T1000 (cell line): ENCODE measurements around the gene FOCAD.

Source experiments
- DNase-seq: peaks from one replicate; lab custom pipeline; 2025; ENCODE audit warnings: mixed read lengths; lab: John Stamatoyannopoulos, UW

Gene FOCAD

DNA sequence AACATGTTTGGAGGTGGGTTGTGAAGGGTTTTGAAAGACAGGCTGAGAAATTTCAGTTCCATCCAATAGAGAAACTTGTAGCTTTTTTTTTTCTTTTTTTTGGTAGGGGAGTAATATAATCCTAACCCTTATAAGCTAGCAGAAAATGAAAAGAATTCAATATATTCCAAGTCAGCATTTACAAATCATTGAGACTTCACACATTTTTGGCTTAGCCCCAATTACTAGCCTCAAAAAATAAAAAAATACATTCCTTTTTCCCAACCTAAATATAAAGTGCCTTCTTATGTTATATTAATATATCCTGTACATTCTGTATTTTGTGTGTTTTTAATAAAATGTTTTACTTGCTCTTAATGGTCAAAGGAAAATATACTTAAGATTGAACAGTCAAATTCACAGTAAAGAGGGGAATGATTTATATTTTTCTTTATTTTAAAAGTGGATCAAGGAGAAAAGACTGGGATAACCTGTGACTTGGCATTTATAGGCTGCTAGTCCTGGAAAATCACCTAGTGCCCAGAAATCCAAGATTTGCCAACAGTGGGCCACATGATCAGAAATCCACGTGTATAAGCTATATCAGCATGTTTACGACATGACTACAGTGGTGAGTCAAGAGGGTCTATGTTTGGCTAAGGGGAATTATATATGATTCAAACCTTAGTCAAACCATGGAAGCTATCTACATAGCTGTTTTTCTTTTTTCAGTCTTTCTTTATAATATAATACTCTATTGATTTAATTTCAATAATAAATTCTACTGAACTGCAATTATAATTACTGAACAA, 332.8 kb downstream of the FOCAD start:
- DNase-seq = no peak

DNA sequence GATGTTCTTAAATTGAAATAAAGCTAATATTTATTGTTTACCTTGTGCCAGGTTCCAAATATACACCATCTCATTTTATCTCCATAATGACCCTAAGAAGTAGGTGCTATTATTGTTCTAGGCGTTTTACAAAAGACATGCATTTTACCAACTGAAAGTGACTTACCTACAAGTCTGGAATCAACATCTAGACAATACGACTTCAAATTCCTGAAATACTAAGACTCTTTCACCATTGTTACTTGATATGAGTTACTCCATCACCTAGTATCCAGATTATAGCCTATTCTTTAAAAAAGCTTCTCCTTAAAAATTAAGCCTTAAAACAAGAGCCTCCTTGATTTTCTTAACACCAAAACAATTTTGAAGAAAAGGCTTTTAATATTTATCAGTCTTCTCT, 334.1 kb downstream of the FOCAD start:
- no peak for DNase-seq

- DNase-seq = no peak
These were observed 339.8 kb downstream of the FOCAD start for GRCh38 chr9:21023861-21024260.

- no peak for DNase-seq
These were observed 343.2 kb downstream of the FOCAD start for GRCh38 chr9:21027295-21027694.

DNA sequence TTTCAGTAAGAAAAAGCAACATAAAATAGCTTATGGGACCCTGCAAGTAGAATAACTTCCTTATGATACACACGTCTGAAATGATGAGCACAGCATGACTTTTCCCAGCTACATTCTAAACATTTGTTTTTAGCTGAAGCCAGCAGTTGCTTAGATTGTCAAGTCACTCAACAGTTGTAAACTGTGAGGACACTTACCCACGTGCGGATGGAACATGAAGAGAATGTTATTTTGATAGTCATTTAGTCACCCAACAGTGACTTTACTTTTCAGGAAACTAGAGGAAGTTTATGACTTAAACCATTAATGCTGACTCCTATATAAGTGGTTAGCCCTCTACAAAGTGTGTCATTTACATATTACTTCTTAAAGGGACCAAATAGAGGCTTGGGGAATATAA, 344.4 kb downstream of the FOCAD start:
- DNase-seq = no peak

GRCh38 chr9:21029661-21030060, 345.6 kb downstream of the FOCAD start:
- DNase-seq = no peak

DNA sequence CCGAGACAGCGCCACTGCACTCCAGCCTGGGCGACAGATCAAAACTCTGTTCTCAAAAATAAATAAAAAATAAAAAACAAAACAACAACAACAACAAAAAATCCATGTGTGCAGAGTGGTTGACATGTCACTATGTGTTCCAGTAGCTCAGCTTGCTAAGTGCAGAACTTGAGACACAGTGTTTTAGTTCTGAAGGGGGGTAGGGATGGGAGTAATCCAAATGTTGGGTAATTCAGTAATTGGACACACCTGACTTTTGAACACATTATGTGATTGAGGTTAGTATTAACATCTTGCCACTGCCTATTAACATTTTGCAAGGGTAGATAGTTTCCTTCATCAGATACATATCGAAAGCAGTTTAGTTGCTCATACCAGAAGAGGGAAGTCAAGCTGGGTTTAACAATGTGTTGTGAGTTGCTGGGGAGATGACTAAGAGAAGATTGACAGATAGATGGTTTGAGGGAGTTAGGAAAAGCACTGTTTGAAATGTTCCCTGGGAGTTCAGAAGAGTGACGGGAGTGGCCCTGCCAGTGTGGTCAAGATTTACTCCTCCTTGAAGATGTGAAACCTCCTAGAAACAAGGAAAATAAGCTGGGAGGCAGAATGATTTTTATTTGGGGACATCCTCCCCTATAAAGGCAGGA, 346.5 kb downstream of the FOCAD start:
- DNase-seq = no peak

DNA sequence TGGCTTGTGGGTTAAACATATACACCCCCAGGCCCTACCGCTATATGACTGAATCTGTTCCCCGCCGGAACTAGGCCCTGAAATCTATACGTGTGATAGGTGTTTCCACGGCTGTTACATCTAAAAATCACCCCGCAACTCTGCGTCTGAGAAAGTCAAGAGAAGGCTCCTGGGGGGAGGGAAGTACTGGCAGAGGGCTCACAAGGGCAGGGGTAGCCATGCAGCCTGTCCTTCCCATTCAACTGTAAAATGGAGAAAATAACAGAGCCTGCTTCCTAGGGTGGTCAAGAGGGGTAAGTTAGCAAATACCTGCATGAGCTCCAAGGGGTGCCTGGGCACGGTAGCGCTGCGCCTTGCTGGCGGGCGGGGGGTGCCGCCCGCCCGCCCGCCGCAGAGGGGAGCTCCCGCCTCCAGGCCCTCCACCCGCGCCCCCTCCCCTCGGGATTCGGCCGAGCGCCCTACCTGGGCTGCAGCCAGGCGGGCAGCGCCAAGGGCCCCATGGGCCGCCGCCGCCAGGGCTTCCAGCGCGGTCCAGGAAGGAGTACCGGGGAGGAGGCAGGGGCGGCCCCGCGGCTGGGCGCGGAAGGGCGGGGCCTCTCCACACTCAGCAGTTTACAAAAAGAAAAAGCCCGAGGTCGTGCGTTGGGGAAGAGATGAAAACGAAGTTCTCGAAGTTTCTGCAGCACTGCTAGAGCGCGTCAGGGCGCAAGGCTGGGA, 347.2 kb downstream of the FOCAD start, which contains the start of gene HACD4:
Gene HACD4 (minus strand): TSS at position 550 of the 717 bp plus-strand sequence. CDS start 50 bp downstream, at position 500.
- no peak for DNase-seq

DNA sequence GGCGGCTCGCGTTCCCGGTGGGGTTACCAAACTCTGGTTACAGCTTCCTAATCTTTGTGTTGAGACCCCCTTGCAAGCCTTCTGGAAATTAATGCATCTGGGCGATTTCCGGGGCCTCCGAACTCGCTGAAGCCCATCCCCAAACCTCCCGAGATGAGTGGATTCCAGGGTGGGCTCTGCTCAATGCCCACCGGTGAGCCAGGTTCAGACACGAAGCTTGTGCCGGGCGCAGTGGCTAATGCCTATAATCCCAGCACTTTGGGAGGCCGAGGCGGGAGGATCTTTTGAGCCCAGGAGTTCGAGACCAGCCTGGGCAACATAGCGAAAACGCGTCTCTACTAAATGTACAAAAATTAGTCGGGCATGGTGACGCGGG, 347.7 kb downstream of the FOCAD start:
- DNase-seq = no peak

DNA sequence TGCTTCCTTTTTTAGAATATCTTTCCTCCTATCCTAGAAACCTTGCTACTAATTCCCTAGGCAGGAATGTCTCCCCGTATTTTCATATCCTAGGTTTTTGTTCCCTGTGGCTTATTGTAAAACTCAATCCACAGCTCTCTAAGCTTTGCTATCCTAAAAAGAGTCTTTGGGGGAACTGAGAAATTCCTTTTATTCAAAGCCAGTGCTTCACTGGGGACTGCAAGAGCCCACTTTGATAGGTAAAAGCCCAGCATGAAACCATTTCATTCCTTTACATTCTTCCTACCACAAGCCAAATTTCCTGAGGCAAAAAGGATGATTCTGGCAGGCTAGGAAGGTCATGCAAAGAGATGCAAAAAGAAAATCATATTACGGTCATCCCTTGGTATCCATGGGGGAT, 353.2 kb downstream of the FOCAD start:
- DNase-seq = no peak

- no peak for DNase-seq
These were observed 355.2 kb downstream of the FOCAD start for GRCh38 chr9:21039302-21039701.

DNA sequence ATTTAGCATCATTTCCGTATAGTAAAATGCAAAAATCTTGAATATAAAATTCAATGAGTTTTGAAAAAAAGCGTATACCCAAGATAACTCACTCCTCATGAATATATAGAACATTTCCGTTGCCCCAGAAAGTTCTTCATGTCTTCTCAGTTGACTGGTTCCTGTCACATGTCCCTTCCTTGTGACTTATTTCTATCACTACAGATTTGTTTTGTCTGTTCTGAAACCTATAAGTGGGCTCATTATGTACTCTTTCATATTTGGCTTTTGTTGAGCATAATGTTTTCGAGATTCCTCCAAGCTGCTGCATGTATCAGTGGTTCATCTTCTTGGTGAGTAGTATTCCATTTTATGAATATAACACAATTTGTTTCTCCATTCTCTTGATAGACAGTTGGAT, 358.4 kb downstream of the FOCAD start:
- DNase-seq = no peak

DNA sequence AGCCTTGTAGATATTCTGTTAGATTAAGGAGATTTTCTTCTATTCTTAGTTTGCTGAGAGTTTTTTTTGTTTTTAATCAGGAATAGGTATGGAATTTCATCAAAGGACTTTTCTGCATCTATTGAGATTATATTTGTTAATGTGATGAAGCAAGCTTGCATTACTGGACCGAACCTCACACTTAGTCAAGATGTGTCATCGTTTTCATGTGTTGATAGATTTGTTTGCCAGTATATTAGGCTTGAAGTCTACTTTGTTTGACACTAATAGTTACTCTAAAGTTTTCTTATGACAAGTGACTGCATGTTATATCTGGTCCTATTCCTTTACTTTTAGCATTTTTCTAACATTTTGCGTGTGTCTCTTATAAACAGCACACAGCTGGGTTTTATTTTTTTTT, 359.8 kb downstream of the FOCAD start:
- DNase-seq = no peak
